ENCODE measurements around the gene MACROD2.

The MACROD2 gene

DNA sequence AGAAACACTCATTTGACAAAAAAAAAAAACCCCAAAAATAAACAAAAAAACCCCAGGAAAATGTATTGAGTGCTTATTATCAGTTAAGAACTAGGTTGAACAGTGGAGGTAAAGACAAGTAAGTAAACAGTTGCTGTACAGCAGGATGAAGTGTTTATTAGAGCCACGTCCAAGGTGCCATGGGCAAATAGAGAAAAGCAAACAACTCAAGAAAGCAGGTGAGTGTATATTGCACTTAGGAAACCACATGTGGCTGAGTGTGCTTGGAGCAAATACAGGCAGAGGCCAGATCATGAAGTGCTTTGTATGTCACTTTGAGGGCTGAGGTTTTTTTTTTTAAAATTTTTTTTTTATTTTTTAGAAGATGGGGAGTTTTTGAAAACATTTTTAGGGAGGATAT lies 98.3 kb downstream of the MACROD2 start:
- no peak for DNase-seq (ENCODE audit: extremely low read depth, low read depth)

DNA sequence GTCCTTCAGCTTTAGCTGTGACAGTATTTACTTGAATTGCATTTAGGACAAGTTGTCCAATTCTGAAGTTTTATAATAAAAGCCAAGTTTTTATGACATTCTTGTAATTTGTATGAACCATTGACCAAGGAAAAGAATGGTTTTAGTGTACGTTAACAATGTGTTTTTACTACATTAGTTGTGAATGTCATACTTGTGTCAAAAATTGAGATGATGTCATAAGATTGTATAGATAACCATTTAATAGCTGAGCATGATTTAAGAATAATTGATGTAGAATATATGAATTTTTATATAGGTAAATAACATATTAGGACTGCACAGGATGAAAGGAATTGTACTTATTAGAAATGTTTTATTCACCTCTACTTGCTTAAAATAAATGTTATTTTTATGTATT lies 102.9 kb downstream of the MACROD2 start:
- no peak for DNase-seq (ENCODE audit: extremely low read depth, low read depth)
- TF ChIP-seq, protein P1, sequence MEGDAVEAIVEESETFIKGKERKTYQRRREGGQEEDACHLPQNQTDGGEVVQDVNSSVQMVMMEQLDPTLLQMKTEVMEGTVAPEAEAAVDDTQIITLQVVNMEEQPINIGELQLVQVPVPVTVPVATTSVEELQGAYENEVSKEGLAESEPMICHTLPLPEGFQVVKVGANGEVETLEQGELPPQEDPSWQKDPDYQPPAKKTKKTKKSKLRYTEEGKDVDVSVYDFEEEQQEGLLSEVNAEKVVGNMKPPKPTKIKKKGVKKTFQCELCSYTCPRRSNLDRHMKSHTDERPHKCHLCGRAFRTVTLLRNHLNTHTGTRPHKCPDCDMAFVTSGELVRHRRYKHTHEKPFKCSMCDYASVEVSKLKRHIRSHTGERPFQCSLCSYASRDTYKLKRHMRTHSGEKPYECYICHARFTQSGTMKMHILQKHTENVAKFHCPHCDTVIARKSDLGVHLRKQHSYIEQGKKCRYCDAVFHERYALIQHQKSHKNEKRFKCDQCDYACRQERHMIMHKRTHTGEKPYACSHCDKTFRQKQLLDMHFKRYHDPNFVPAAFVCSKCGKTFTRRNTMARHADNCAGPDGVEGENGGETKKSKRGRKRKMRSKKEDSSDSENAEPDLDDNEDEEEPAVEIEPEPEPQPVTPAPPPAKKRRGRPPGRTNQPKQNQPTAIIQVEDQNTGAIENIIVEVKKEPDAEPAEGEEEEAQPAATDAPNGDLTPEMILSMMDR (IDR thresholded peaks at IDR 0.05; ENCODE audit: low read depth, low read length): no peak

More for the DNA sequence above, 98.3 kb downstream of the MACROD2 start:
- TF ChIP-seq, protein P1 (IDR thresholded peaks at IDR 0.05; ENCODE audit: low read depth, low read length): no peak

- TF ChIP-seq, protein P1 (IDR thresholded peaks at IDR 0.05; ENCODE audit: low read depth, low read length): no peak
These were observed 118.1 kb downstream of the MACROD2 start for GRCh38 chr20:14113416-14113815.

DNA sequence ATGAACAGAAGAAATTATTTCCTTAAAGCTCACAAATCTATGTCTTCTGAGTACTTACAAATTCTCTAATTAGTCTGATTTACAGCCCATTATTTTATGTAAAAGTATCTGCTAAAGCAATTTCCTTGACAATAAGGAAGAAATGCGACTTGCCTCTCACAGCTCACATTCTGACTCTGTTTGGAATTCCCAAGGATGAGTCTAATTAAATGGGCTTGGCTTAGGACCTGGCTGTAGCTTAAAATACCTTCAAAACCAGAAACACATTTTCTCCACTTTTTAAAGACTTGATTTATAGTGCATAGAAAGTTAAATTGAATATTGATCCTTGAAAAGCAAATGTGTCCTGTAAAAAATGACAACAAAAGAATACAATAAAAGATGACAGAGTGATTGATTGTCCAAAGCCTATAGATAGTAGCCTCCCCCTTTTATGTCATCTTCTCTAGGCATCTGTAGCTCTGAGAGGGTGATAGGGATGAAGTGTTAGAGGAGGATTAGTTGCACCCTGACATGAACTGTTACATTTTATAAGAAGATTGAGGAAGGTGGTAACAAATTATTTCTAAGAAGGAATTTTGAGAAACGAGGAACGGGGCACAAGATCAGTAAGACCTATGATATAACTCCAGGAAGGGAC lies 118.9 kb downstream of the MACROD2 start:
- TF ChIP-seq, protein P1 (IDR thresholded peaks at IDR 0.05; ENCODE audit: low read depth, low read length): no peak
- no peak for DNase-seq (ENCODE audit: extremely low read depth, low read depth)

More at GRCh38 chr20:14113416-14113815, 118.1 kb downstream of the MACROD2 start:
- DNase-seq (ENCODE audit: extremely low read depth, low read depth): no peak

DNA sequence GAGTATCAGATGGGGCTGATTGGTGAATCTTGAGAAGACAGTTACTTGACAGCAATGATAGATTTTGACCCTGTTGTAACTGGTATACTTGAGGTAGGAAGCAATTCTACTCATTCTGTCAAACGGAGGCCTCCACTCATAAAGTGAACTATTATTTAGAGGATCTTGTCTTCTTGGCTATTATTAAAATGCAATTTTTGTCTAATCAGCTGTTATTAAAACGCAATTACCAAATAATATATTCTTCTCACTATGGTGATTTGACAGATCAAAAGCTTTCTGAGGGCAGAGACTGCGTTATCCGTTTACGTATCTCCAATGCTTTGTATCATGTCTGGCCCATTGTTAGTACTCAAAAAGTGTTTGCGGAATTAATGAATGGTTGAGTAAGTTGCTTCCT lies 120.7 kb downstream of the MACROD2 start:
- DNase-seq (ENCODE audit: extremely low read depth, low read depth): no peak

GRCh38 chr20:14117768-14118167 lies 122.5 kb downstream of the MACROD2 start:
- no peak for DNase-seq (ENCODE audit: extremely low read depth, low read depth)
- TF ChIP-seq, protein P1 (IDR thresholded peaks at IDR 0.05; ENCODE audit: low read depth, low read length): no peak

More for the DNA sequence above, 120.7 kb downstream of the MACROD2 start:
- TF ChIP-seq, protein P1 (IDR thresholded peaks at IDR 0.05; ENCODE audit: low read depth, low read length): no peak

DNA sequence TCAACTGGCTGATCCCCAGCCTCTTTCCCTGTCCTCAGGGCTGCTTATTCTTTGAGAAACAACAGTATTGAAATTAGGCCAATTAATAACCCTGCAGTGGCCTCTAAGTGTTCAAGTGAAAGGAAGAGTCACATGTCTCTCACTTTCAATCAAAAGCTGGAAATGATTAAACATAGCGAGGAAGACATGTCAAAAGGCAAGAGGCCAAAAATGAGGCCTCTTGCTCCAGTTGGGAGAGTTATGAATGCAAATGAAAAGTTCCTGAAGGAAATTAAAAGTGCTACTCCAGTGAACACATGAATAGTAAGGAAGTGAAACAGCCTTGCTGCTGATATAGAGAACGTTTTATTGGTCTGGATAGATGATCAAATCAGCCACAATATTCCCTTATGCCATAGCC lies 131.5 kb downstream of the MACROD2 start:
- DNase-seq (ENCODE audit: extremely low read depth, low read depth): no peak
- TF ChIP-seq, protein P1 (IDR thresholded peaks at IDR 0.05; ENCODE audit: low read depth, low read length): no peak

All from AG09319 (cell line).